ENCODE measurements around the gene GIT2. TPM values are rescaled to one million over a fixed set of nuclear protein-coding genes. Genes with fewer than 3 reads are reported as not detected.

GIT2 gene
- total RNA-seq, 1 donor from 2014 or later, result 89.1 TPM

- Mint-ChIP-seq H3K27ac (ENCODE audit: unreplicated experiment) (no peak overlapping the region), H3K27me3 (ENCODE audit: unreplicated experiment) (no peaks in the 10 kb centered on the region), H3K9me3 (ENCODE audit: unreplicated experiment) (no peaks in the 10 kb centered on the region), H3K36me3 (ENCODE audit: low read depth, unreplicated experiment) (peaks cover 46% of the 10 kb centered on the region), H3K4me3 (ENCODE audit: unreplicated experiment) (no peak overlapping the region), H3K4me1 (ENCODE audit: unreplicated experiment) (peaks cover 12% of the 10 kb centered on the region)
- no peak for DNase-seq (ENCODE audit: low spot score)
- TF ChIP-seq, protein P1, sequence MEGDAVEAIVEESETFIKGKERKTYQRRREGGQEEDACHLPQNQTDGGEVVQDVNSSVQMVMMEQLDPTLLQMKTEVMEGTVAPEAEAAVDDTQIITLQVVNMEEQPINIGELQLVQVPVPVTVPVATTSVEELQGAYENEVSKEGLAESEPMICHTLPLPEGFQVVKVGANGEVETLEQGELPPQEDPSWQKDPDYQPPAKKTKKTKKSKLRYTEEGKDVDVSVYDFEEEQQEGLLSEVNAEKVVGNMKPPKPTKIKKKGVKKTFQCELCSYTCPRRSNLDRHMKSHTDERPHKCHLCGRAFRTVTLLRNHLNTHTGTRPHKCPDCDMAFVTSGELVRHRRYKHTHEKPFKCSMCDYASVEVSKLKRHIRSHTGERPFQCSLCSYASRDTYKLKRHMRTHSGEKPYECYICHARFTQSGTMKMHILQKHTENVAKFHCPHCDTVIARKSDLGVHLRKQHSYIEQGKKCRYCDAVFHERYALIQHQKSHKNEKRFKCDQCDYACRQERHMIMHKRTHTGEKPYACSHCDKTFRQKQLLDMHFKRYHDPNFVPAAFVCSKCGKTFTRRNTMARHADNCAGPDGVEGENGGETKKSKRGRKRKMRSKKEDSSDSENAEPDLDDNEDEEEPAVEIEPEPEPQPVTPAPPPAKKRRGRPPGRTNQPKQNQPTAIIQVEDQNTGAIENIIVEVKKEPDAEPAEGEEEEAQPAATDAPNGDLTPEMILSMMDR (IDR thresholded peaks at IDR 0.05; ENCODE audit: unreplicated experiment), result no peak
Measured at GRCh38 chr12:109982210-109982609, 14.0 kb downstream of the GIT2 start.

DNA sequence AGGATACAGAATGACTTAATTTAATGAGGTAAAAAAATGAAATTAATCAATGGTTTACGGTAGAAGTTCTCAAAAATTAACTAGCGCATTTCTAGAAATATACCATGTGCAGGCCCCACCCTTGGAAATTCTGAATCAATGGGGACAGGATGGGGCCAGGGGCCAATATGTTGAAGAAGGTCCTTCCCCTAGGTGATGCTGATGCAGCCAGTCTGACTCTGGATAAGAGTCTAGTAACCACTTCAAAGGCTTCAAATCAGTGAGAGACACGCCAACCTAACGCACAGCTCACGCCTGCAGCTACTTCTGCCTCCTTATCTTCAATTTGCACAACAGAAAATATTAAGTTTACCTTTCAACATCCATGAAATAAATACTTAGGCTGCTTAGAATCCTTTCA lies 14.9 kb downstream of the GIT2 start:
- H3K4me3 Mint-ChIP-seq (ENCODE audit: unreplicated experiment), result no peak overlapping the region
- H3K4me1 Mint-ChIP-seq (ENCODE audit: unreplicated experiment), result peaks cover 12% of the 10 kb centered on the region
- H3K9me3 Mint-ChIP-seq (ENCODE audit: unreplicated experiment), result no peaks in the 10 kb centered on the region
- DNase-seq (ENCODE audit: low spot score), result no peak
- H3K36me3 Mint-ChIP-seq (ENCODE audit: low read depth, unreplicated experiment), result peaks cover 51% of the 10 kb centered on the region
- no peaks in the 10 kb centered on the region for H3K27me3 Mint-ChIP-seq (ENCODE audit: unreplicated experiment)
- no peak overlapping the region for H3K27ac Mint-ChIP-seq (ENCODE audit: unreplicated experiment)
- TF ChIP-seq, protein P1 (IDR thresholded peaks at IDR 0.05; ENCODE audit: unreplicated experiment), result no peak

DNA sequence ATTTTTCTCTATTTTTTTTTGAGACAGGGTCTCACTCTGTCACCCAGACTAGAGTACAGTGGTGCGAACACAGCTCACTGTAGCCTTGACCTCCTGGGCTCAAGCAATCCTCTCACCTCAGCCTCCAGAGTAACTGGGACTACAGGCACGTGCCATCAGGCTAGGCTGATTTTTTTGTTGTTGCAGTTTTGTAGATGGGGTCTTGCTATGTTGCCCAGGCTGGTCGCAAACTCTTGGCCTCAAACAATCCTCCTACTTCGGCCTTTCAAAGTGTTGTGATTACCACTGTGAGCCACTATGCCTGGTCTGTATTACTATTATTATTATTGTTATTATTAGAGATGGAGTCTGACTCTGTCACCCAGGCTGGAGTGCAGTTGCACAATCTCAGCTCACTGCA lies 23.3 kb downstream of the GIT2 start:
- TF ChIP-seq, protein P1 (IDR thresholded peaks at IDR 0.05; ENCODE audit: unreplicated experiment), result no peak
- no peak for DNase-seq (ENCODE audit: low spot score)
- Mint-ChIP-seq H3K4me3 (ENCODE audit: unreplicated experiment) (no peak overlapping the region), H3K4me1 (ENCODE audit: unreplicated experiment) (no peaks in the 10 kb centered on the region), H3K9me3 (ENCODE audit: unreplicated experiment) (no peaks in the 10 kb centered on the region), H3K36me3 (ENCODE audit: low read depth, unreplicated experiment) (peaks cover 31% of the 10 kb centered on the region), H3K27ac (ENCODE audit: unreplicated experiment) (no peak overlapping the region), H3K27me3 (ENCODE audit: unreplicated experiment) (no peaks in the 10 kb centered on the region)

GRCh38 chr12:109968801-109969200 lies 27.4 kb downstream of the GIT2 start:
- Mint-ChIP-seq H3K27me3 (ENCODE audit: unreplicated experiment) (no peaks in the 10 kb centered on the region), H3K4me1 (ENCODE audit: unreplicated experiment) (no peaks in the 10 kb centered on the region), H3K9me3 (ENCODE audit: unreplicated experiment) (no peaks in the 10 kb centered on the region), H3K27ac (ENCODE audit: unreplicated experiment) (no peak overlapping the region), H3K36me3 (ENCODE audit: low read depth, unreplicated experiment) (peaks cover 25% of the 10 kb centered on the region), H3K4me3 (ENCODE audit: unreplicated experiment) (no peak overlapping the region)
- no peak for DNase-seq (ENCODE audit: low spot score)
- TF ChIP-seq, protein P1 (IDR thresholded peaks at IDR 0.05; ENCODE audit: unreplicated experiment), result no peak

DNA sequence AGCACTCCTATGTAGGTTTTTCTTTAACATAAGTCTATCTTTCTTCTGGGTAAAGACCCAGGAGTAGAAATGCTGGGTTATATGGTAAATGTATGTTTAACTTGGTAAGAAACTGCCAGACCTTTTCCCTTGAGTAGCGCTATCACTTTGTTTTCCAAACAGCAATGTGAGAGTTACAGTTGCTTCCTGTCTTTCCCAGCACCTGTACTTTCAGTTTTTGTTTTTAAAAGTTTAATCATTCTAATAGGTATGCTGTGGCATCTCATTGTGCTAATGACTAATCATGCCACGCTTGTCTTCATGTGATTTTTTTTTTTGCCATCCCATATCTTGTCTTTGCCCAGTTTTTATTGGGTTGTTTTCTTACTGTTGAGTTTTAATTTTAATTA lies 28.1 kb downstream of the GIT2 start:
- Mint-ChIP-seq H3K9me3 (ENCODE audit: unreplicated experiment) (no peaks in the 10 kb centered on the region), H3K4me1 (ENCODE audit: unreplicated experiment) (no peaks in the 10 kb centered on the region), H3K27ac (ENCODE audit: unreplicated experiment) (no peak overlapping the region), H3K36me3 (ENCODE audit: low read depth, unreplicated experiment) (peaks cover 26% of the 10 kb centered on the region), H3K27me3 (ENCODE audit: unreplicated experiment) (no peaks in the 10 kb centered on the region), H3K4me3 (ENCODE audit: unreplicated experiment) (no peak overlapping the region)
- DNase-seq (ENCODE audit: low spot score), result no peak
- TF ChIP-seq, protein P1 (IDR thresholded peaks at IDR 0.05; ENCODE audit: unreplicated experiment), result no peak
